HTR-8/SVneo (cell line): ENCODE results near the gene ADM2.

Experiments
- DNase-seq: peaks from one replicate; pipeline ENCODE4 v3.0.0; 2011; ENCODE audit warnings: low spot score, mixed read lengths; ENCODE audit not compliant: insufficient read length
- FAIRE-seq: peaks from 2 replicates; lab custom pipeline; 2011; peaks lifted over from hg19 to GRCh38; lab: Jason Lieb, UNC

The ADM2 gene

DNA sequence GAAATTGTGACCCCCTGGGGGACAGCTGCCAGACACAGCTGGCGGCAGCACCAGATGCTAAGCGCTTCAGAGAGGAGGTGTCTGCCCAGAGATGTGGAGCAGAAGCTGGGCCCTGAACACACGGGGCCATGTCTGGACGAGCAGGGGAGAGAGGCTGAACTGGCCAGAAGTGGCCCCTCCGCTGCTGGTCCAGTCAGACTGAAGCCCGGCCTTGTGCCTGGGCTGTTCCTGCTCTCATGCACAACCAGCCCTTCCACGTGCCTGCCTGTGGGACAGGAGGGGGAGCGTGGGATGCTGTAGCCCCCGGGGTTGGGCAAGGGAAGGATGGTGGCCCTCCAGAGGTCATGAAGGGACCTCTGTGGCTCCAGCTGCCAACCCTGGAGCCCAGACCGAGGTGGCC lies 1.8 kb downstream of the ADM2 start:
- no peak for FAIRE-seq
- no peak for DNase-seq

DNA sequence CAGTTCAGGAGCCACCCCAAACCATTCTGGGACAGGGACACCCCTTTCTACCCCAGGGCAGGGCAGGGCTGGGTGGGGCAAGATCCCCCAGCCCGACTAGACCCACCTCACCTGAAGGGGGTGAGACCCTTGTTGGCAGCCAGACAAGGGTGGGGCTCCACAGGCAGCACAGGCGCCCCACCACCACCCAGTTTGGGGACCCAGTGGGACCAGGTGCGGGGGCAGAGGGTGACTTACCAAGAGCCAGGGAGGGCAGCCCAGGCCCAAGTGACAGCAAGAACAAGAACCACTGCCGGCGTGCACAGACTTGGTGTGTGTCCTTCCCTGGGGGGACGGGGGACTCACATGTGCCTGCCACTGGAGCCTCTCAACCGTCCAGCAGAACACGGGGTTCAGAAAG lies 2.2 kb downstream of the ADM2 start:
- DNase-seq, result no peak
- no peak for FAIRE-seq

- FAIRE-seq, result no peak
- no peak for DNase-seq
Observed at GRCh38 chr22:50483977-50484853, 2.9 kb downstream of the ADM2 start.

GRCh38 chr22:50485221-50486131 lies 4.1 kb downstream of the ADM2 start:
- no peak for DNase-seq
- no peak for FAIRE-seq

DNA sequence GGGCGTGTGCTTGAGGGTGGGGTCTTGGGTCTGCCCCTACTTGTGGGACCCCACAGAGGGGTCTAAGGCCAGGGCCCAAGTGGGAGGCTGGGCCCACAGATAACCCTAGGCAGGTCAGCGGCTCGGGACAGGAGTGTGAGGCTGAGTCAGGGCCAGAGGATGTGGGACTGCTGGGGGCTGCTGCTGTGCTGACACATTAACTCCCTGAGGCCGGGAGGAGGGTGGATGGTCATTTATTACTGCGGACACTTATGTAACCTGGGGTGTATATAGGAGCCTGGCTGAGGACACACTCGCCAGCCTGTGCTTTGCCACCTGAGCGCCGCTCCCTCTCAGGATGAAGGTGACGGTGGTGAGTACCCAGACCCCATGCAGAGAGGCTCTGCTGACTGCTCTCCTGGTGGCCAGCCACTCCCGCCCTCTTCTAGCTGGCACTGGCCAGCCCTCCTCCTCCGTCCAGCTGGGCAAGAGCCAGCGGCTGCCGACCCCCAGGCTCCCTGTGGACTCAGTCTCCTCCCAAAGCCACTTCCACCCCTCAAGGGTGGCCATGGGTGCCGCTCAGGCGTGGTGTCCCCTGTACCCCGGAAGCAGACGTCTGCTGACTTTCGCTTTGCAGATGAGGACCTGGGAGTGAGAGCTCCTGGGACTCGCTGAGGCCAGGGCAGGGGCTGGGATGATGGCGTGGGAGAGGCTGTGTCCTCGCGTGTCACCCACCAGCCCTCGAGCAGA lies 5.4 kb downstream of the ADM2 start, which contains the start of gene MIOX:
MIOX (plus strand) TSS at position 299 of the 729 bp plus-strand sequence; CDS start at position 338, 39 bp downstream.
- no peak for FAIRE-seq

DNA sequence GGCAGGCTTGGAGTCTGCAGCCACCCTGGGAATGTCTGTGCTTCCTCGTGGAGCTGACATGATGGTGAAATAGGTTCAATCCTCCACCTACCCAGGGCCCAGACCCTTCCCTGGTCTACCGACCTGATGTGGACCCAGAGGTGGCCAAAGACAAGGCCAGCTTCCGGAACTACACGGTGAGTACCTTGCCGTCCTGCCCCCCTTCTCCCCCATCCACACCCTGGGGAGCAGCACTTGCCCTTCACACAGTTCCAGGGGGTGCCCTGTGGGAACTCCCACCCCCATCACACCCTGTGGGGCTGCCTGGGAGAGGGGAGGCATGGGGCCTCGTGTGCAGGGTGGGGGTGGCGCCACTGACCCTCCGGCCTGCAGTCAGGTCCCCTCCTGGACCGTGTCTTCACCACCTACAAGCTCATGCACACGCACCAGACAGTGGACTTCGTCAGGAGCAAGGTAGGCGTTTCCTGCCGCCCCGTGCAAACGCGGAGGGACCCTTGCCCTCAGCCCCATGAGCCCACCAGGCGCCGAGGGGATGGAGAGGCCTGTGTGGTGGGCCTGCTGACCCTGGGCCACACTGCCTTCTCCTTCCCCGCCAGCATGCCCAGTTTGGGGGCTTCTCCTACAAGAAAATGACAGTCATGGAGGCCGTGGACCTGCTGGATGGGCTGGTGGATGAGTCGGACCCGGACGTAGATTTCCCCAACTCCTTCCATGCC lies 6.1 kb downstream of the ADM2 start:
- FAIRE-seq (no peak), DNase-seq (no peak)

More for the DNA sequence above, 5.4 kb downstream of the ADM2 start, which contains the start of gene MIOX:
- no peak for DNase-seq

DNA sequence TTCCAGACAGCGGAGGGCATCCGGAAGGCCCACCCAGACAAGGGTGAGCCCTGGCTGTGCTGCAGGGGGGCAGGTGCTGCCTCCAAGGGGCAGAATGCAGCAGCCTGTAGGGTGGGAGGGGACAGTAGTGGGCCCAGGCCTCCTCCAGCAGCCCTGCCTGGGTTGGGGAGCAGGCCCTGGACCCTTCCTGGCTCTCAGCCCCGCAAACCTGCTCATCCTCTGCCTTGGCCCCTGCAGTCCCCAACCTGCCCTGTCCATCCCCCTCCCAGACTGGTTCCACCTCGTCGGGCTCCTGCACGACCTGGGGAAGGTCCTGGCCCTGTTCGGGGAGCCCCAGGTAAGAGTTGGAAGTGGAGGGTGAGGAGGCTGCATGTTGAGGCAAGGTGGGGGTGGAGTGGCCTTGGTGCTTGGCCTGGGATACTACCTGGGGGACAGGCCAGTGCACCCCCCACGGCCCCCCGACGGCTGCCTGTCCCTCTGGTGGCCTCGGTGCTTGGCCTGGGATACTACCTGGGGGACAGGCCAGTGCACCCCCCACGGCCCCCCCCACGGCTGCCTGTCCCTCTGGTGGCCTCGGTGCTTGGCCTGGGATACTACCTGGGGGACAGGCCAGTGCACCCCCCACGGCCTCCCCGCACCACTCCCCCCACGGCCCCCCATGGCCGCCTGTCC lies 6.8 kb downstream of the ADM2 start:
- no peak for DNase-seq
- no peak for FAIRE-seq

- DNase-seq (no peak), FAIRE-seq (no peak)
Observed at GRCh38 chr22:50488886-50489285, 7.5 kb downstream of the ADM2 start.

DNA sequence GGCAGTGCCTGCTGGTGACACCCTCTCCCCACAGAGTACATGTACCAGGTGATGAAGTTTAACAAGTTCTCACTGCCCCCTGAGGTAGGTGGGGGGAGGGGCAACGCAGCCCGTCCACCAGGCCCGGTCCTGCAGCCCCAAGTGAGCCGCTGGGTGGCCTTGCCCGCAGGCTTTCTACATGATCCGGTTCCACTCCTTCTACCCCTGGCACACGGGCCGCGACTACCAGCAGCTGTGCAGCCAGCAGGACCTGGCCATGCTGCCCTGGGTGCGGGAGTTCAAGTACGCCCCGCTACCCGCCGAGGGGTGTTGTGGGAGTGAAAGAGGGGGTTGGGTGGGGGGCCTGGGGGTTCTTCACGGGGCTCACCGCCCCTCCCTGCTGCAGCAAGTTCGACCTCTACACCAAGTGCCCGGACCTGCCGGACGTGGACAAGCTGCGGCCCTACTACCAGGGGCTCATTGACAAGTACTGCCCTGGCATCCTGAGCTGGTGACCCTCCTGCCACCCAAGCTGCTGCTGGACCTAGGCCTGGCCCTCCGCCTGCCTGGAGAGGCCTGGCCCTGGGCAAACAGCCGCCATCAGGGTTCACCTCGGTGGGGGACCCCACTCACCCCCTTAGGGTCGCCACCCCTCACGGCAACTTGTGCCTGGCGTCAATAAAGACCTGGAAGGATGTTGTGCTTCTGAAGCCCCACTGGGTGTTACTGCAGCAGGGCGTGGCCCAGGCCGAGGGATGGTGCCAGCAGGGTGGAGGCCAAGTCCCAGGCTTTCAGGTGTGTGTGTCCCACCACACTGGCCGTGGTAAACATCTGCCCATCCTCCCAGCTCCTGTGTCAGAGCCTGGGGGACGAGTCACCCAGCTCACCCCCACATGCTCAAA lies 8.3 kb downstream of the ADM2 start:
- no peak for FAIRE-seq
- no peak for DNase-seq

DNA sequence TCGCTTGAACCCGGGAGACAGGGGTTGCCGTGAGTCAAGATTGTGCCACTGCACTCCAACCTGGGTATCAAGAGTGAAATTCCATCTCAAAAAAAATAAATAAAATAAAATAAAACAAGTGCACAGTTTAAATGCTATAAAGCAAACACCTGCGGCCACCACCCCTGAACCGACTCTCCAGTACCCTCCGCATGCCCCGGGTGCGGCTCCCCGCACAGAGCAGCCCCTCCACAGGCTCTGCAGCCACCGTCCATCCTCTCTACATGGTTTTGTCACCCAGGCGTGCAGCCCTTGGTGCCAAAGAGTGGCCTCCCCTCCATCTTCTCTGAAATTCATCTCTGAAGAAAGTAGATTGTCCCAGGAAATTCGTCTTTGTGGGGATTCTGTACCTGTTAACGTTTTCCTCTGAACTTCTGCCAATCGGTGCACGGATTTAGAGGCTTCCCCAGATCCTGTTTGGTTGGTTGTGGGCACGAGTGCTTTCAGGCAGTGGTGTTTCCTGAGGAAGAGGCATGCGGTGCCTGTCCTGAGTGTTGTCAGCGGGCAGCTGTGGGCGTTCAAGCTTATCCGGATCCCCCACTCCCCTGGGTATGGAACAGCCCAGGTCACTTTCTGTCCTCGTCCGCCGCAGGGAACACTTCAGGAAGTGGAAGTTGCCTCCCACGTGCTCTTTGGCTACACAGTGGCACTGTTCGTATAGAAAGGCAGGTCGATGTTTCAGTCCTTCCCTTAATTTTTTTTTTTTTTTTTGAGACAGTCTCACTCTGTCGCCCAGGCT lies 9.4 kb downstream of the ADM2 start:
- DNase-seq, result no peak
- no peak for FAIRE-seq

- no peak for FAIRE-seq
- no peak for DNase-seq
Observed at GRCh38 chr22:50497093-50497492, 15.8 kb downstream of the ADM2 start.

DNA sequence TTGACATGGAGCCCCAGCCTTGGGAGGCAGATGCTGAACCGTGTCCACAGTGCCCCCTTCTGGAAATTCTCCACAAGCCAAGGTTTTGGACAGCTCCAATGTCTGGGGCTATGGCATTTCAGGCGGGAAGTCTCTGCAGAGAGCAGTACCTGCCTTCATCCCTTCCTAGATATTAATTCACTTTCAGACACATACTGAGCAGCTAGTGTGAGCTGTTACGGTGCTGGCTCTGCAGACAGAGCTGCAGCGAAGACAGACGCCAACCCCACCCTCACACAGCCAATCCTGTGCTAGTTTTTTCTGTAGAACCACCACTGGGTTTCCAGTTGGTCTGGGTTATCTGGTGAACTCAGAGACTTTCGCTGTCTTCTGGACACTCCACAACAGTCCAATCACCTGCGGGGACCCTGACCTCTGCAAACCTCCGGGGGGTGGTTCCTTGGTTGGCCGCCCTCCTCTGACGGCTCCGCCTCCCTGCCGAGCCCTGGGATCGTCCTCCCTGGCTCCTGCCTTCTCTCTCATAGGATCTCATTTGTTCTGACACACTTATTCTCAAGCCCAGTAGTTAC lies 17.1 kb downstream of the ADM2 start:
- no peak for FAIRE-seq

DNA sequence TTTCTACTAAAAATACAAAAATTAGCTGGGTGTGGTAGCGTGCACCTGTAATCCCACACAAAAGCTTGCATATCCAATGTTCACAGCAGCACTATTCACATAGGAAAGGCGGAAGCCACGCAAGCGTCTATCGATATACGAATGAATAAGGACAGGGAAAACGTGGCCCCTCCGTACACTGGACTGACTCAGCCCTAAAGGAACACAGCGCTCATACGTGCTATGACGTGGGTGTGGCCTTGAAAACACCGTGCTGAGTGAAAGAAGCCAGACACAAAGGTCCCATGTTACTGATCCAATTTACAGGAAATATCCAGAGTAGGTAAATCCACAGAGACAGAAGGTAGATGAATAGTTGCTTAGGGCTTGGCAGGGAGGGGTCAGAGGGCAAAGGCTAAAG lies 19.1 kb downstream of the ADM2 start:
- no peak for DNase-seq
- FAIRE-seq, result no peak

More for the DNA sequence above, 17.1 kb downstream of the ADM2 start:
- peak; percentile 70 for DNase-seq

- DNase-seq, result no peak
- FAIRE-seq, result no peak
Observed at GRCh38 chr22:50502096-50502495, 20.8 kb downstream of the ADM2 start.

GRCh38 chr22:50502628-50503474 lies 21.5 kb downstream of the ADM2 start:
- no peak for DNase-seq
- FAIRE-seq, result no peak

- no peak for FAIRE-seq
- DNase-seq, result no peak
Observed at GRCh38 chr22:50503475-50504145, 22.3 kb downstream of the ADM2 start.
